ENCODE measurements around the gene TMEM132A. TPM values are rescaled to one million over a fixed set of nuclear protein-coding genes. Genes with fewer than 3 reads are reported as not detected.
A peak's percentile ranks its signal among the peaks of the same experiment; 100 is the strongest.

Gene TMEM132A
- total RNA-seq, 1 experiment from 2014 or later: 69.4 TPM

DNA sequence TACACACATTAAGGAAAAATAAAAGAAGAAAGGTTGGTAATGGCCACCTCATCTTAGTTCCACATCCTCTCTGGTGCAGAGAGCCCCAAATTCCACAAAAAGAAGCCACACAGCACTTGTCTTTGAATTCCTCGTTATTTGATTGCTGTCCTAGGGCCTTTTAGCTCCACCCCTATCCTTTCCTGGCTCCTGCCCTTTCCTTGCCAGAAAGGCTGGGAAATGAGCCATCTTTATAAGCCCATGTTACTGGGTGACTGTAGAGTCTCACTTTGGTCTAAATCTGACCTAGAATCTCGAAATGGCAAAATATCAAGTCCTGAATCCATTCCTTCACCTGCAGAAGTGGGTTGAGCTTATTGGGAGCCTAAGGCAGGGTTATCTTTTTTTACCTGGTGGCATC, 4.3 kb upstream of the TMEM132A start:
- no peak for DNase-seq (ENCODE audit: low read depth)

DNA sequence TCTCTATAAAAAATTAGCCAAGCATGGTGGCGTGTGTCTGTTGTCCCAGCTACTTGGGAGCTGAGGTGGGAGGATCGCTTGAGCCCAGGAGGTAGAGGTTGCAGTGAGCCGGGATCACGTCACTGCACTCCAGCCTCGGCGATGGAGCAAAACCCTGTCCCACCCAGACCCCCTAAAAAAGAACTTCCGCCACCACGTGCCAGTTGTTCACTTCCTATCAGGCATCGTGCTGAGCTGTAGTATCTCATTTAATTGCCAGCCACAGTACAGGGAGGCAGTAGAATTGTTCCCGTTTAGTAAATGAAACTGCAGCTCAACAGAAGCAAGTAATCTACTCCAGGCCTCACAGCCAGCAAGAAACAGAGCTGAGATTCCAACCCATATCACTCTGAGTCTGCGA, 3.0 kb upstream of the TMEM132A start:
- no peak for DNase-seq (ENCODE audit: low read depth)

DNA sequence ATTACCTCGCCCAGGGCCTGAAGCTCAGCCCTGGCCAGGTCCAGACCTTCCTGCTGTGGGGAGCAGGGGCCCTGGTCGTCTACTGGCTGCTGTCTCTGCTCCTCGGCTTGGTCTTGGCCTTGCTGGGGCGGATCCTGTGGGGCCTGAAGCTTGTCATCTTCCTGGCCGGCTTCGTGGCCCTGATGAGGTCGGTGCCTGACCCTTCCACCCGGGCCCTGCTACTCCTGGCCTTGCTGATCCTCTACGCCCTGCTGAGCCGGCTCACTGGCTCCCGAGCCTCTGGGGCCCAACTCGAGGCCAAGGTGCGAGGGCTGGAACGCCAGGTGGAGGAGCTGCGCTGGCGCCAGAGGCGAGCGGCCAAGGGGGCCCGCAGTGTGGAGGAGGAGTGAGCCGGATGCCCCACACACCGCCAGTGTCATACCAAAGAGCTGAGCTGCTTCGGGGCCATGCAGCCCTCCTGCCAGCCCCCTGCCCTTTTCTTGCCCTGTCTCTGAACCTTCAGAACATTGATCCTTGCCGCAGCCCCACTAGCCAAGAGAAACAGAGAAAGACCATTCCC, 2.4 kb upstream of the TMEM132A start:
- DNase-seq (ENCODE audit: low read depth): no peak

DNA sequence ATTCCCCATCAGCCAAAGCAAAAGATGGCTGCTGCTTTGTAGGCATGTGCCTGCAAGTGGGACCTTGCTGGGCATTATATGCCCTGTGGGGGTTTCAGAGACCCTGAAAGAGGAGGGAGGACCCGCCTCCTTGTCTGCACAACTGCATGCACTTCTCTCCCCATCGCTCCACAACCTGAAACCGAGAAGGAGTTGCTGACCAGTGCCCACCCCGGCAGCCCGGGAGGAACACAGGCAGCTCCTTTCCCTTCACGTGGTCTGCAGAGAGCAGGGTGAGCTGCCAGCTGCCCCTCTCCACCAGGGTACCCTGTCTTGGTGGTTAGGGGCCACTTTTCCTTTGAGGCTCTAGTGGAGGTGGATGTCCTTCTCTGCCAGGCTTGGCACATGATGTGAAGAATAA, 1.4 kb upstream of the TMEM132A start:
- no peak for DNase-seq (ENCODE audit: low read depth)

DNA sequence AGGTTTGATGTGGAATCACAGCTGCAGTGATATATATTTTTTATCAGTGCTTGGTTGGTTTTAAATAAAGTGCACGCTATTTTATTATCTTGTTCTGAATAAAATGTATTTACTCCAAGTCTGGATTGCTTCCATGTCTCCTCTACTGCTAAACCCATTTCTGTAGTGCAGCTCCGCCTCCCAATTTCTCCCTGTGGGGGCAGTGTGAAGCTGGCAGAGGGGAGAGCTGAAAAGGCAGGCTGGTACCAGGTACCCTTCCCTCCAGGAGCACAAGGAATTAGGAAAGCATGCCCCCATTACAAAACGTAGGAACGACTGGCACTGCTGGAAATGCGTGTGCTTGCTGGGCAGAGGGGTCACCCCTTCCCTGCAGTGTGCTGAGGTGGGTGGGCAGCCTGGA, 934 bp upstream of the TMEM132A start:
- DNase-seq (ENCODE audit: low read depth): no peak

DNA sequence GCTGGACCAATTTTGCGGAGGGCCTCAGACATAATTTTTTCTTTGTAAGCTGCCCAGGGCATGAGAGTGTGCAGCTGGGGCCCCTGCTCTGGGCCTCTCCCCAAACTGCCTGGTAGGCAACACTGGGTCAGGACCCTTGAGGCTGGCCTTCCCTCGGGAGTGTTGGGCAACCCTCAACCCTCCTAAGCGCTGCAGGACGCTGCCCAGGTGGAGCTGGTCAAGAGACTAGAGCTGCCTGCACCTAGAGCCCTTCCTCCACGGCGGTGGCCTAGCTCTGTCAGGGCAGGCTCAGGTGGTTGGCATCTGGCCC, 505 bp upstream of the TMEM132A start:
- no peak for DNase-seq (ENCODE audit: low read depth)

DNA sequence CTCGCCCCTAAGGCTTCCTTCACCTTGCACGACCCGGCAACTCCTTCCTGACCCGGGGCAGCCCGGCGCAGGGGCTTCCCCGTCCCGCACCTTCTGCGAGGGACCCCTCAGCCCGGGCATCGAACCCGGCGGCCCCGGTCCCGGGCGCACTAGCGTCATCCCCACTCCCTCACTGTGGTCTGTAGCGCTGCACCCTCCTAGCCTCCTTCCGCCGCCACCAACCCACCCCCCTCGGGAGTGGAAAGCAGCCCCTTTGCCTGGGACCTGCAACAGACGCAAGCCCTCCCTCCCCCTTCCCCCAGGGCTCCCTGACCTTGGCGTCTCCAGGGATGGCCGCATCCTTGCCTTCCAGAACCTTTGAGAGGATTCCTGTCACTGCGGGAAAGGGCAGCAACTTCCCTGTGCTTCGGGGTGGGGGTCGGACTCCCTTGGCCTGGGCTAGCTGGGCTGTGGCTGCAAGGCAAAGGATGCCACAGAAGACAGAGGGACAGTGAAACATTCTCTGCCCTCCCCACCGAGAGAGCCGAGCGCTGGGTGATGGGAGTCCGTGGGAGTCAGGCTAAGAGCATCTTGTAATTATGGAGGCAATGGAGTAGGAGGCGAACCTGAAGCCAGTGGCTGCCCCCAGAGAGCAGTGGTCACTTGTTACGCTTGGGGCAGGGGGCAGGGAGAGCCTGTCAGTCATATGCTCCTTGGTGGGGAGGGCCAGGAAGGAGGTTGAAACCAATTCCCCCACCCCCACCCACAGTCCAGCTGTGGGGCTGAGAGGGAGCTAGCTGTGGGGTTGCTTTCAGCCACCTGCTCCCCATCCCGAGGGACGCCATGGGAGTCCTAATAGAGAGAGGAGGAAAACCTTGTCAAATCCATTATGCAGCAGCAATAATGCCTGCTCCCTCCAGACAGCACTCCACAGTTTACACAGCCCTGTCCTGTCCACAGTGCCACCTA, 920 bp downstream of the TMEM132A start:
- no peak for DNase-seq (ENCODE audit: low read depth)

DNA sequence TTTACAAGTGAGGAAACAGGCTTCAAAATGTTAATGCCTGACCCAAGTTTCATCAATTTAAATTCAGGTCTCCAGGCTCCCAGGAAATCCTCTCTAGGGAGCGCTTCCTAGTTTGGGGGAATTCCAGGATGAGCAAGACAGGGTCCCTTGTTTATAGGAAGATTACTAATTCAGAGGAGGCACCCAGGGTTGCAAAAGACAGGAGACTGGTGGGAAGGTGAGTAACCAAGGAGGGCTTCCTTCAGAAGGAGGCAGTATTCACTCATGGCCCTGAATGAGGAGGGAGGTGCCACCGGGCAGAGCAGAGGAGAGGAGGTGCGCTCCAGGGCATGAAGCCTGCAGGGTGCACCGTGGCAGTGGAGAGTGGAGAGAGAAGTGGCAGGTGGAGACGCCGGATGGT, 1.6 kb downstream of the TMEM132A start:
- DNase-seq (ENCODE audit: low read depth): peak; percentile 73

DNA sequence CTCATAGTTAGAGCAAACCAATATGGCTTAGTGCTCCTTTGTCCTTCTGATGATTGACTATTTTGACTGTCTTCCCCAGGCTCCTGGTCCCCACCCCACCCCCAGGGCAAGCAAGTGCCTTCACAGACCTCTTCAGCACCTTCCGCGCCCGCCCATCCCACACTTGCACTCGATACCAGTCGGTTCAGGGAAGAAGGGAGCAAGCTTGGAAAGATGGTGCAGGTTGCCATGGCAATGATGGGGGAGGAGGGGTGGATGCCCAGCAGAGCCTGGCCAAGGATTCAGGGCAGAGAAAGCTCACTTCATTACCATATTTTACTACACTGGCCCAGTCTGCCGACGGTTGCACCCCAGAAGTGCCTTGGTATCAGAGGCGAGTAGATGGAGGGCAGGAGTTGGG, 2.2 kb downstream of the TMEM132A start:
- DNase-seq (ENCODE audit: low read depth): no peak

DNA sequence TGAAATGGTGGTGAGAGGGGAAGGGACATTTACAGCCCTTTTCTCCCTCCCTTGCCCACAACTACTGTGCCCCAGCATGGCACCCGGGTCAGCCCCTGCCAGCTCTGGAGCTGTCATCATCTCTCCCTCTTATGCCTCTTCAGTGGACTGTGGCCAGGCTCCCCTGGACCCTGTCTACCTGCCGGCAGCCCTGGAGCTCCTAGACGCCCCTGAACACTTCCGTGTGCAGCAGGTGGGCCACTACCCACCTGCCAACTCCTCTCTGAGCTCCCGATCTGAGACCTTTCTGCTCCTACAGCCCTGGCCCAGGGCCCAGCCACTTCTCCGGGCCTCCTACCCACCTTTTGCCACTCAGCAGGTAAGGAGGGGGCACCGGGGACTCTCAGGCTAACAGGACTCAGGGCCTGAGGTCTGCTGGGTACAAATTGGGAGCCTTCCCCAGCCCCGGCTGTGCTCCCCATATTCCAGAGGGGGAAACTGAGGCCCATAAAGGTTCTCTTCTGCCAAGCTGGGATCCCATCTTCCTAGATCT, 2.9 kb downstream of the TMEM132A start:
- DNase-seq (ENCODE audit: low read depth): no peak

DNA sequence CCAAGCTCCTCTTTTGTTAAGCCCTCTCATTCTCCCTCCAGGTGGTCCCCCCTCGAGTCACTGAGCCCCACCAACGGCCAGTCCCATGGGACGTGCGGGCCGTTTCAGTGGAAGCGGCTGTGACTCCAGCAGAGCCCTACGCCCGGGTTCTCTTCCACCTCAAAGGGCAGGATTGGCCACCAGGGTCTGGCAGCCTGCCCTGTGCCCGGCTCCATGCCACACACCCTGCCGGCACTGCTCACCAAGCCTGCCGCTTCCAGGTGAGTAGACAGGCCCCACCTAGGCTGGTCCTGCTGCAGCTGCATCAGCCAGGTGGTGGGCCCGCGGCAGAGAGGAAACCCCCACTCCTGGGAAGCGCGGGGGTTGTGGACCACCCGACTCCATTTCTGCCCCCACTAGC, 3.3 kb downstream of the TMEM132A start:
- DNase-seq (ENCODE audit: low read depth): no peak

DNA sequence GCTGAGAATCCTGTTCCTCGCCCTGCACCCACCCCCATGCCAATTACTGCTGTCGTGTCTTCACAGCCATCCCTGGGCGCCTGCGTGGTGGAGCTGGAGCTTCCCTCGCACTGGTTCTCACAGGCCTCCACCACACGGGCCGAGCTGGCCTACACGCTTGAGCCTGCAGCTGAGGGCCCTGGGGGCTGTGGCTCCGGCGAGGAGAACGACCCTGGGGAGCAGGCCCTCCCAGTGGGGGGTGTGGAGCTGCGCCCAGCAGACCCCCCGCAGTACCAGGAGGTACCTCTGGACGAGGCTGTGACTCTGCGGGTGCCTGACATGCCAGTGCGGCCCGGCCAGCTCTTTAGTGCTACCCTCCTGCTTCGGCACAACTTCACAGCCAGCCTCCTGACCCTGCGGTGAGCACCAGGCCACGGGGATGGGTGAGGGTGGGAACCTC, 4.3 kb downstream of the TMEM132A start:
- no peak for DNase-seq (ENCODE audit: low read depth)

DNA sequence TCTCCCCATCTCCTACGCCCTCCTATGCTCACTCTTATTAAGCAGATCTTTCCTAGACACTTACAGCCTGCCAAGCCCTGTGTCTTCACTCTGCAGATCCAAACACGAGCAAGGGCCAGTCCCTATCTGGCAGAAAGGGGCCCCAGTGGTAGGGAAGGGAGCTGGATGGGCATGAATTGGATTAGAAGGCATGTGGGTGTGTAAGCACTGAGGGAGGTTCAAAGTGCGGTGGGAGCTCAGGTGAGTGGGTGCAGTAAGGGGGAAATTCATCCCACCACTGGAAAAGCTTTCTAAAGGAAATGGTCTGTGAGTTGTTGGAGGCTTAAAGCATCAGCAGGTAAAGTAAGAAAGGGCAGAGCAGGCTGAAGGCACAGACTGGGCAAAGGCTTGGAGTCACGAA, 5.5 kb downstream of the TMEM132A start:
- DNase-seq (ENCODE audit: low read depth): no peak

DNA sequence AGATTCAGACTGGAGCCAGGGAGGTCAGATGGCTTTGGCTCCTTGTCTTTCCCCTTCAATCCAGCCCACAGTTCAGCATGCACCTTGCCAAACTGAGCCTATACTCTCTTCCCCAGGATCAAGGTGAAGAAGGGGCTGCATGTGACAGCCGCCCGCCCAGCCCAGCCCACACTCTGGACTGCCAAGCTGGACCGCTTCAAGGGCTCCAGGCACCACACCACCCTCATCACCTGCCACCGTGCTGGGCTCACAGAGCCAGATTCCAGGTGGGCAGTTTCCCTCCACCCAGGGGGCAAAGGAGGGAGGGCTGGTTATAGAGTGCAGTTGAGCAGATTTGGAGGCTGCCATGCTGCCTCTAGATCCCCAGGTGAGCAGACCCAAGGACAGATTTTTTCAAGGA, 6.1 kb downstream of the TMEM132A start:
- DNase-seq (ENCODE audit: low read depth): no peak

DNA sequence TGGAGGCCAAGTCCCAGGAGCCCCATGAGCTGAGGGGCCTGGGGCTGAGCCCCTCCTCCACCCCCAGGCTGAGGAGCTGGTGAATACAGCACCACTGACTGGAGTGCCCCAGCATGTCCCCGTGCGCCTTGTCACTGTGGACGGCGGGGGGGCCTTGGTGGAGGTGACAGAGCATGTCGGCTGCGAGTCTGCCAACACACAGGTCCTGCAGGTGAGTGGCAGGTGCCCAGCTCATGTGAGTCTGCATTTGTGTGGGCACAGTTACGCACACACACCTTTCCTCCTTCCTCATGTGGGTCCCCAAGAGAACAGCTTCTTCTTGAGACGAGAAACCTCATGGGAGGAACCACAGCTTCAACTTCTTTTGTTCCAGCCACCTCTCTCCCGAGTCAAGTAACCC, 7.7 kb downstream of the TMEM132A start:
- no peak for DNase-seq (ENCODE audit: low read depth)

DNA sequence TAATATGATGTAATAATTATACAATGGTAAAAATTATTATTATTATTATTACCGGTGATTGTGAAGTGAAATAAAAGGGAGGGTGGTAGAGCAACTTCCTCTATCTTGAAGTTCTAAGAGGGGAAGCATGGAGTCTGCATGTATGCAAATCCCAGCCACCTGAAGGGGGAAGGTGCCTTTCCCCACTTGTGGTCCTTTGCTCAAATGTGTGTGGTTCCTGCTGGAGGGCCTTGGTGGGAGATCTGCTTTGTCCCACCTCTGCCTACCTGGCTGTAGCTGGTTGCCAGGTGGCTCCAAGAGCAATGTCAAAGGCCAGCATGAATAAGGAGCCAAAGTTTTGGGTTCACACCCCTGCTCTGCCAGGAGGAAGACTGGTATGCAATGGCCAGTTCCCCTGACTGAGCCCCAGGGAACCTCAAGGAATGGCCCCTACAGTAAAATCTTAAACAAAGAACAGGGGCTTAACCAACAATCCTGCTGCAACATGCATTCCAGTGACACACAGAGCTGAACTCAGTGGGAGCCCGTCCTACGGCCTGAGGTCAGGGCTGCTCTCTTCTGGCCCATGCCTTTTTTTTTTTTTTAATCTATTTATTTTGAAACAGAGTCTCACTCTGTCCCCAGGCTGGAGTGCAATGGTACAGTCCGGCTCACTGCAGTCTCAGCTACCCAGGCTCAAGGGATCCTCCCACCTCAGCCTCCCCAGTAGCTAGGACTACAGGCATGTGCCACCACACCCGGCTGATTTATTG, 8.5 kb downstream of the TMEM132A start:
- no peak for DNase-seq (ENCODE audit: low read depth)

DNA sequence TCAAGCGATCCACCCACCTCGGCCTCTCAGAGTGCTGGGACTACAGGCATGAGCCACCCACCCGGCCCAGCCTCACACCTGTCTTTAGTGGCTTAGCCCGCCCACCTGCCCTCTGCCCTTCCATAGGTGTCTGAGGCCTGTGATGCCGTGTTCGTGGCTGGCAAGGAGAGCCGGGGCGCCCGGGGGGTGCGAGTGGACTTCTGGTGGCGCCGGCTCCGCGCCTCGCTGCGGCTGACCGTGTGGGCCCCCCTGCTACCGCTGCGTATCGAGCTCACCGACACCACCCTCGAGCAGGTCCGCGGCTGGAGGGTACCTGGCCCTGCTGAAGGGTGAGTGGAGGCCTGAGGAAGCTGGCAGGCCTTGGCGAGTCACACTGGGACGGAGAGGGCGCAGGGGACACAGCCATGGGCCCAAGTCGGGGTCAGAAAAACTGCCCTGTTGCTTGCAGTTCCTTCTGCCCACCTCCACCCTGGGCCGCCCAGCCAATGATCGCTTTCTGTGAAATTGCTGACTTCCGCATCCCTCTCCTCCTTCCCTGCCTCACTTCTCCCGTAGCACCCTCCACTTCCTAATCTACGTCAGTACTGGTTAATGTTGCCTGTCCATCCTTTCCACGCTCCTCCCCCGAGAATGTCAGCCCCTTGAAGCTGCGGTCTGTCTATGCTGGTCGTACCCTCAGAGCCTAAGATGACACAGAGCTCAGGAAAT, 9.3 kb downstream of the TMEM132A start:
- DNase-seq (ENCODE audit: low read depth): no peak

DNA sequence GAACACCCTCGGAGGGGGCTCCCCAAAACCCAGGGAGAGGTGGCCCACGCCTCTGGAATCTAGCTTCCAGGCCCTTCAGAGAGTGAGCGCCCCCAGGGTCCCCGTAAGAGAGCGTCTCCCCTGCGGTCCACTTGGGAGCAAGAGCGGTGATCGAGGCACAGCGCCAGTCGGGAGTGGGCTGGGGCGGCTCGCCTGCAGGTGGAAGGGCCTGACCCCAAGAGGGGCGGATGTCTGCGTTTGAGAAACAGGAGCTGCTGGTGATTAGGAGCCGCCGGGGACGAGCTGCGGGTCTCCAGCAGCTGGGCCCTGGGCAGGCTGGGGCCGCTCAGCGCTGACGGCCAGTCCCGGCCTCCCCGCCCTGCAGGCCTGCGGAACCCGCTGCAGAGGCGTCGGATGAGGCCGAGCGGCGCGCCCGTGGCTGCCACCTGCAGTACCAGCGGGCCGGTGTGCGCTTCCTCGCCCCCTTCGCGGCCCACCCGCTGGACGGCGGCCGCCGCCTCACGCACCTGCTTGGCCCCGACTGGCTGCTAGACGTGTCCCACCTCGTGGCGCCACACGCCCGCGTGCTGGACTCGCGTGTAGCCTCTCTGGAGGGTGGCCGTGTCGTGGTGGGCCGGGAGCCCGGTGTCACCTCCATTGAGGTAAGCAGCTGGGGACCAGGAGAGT, 10.0 kb downstream of the TMEM132A start:
- no peak for DNase-seq (ENCODE audit: low read depth)

DNA sequence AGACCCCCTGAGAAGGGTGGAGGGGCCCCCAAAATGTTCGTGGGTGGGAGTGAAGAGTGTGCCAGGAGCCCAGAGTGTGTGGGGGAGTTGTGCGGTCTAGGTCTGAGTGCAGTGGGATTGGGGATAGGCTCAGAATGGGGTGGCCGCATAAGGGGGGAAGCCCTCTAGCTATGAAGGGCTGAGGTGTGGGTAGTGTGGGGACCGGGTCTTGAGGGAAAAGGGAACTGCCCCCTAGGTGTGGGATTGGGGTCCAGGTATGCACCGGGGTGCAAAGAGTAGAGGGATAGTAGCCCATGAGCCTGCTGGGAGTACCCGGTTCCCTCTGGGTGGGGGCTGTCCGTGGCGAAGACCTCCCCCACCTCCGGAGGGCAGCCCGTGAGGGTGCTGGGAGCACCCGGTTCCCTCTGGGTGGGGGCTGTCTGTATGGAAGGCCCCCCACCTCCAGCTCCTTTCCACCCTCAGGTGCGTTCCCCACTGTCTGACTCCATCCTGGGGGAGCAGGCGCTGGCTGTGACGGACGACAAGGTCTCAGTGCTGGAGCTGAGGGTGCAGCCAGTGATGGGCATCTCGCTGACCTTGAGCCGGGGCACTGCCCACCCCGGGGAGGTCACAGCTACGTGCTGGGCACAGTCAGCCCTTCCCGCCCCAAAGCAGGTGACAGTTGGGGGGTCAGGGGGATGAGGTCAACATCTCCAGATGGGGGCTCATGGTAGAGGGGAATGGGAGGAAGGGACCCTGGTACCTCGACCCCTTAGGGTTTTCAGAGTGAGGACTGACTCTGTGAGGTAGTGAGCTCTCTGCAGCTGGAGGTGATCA, 10.7 kb downstream of the TMEM132A start:
- DNase-seq (ENCODE audit: low read depth): no peak

Measured in HT1080 (cell line).